PC-9 (cell line): ENCODE measurements around the gene MSH5. TPM values are rescaled to one million over a fixed set of nuclear protein-coding genes. Genes with fewer than 3 reads are reported as not detected.

Source experiments
- BruUV-seq: library from RNA; stranded (reverse); fragments of 400-500 nt; replicated peaks from 2 replicates; lab custom pipeline; 2021; lab: Mats Ljungman, UMichigan
- CTCF ChIA-PET: fragments of 300-600 bp; sonication (Branson Sonifier 250); formaldehyde crosslinking; loops from one replicate; lab custom pipeline; 2022; ENCODE audit warnings: antibody characterized with exemption; lab: Charles Lee
- POLR2A ChIA-PET: fragments of 300-600 bp; sonication (Branson Sonifier 250); formaldehyde crosslinking; loops from one replicate; lab custom pipeline; 2022; ENCODE audit warnings: antibody characterized with exemption; ENCODE audit not compliant: unreplicated experiment; lab: Charles Lee
- DNase-seq, 2 experiments: peaks; one replicate each; pipeline versions ENCODE4 v3.0.0 to v3.0.0-alpha.2; 2015 to 2022; ENCODE audit warnings: mixed read lengths in 1 of 2
- H2AFZ ChIP-seq: fragments of 200-600 bp; sonication (generic); 2 replicates; pipeline ENCODE4 v1.8.1; 2017; ENCODE audit warnings: antibody characterized with exemption
- H3F3A ChIP-seq: fragments of 200-600 bp; sonication (generic); 2 replicates; pipeline ENCODE4 v1.8.1; 2017; ENCODE audit warnings: antibody characterized with exemption, mild to moderate bottlenecking, low read depth; ENCODE audit not compliant: insufficient read depth
- H3K27ac ChIP-seq: fragments of 200-600 bp; sonication (generic); 2 replicates; pipeline ENCODE4 v1.6.1; 2016; ENCODE audit warnings: mixed run types
- H3K27me3 ChIP-seq: fragments of 200-600 bp; sonication (generic); 2 replicates; pipeline ENCODE4 v1.6.1; 2016; ENCODE audit warnings: low read depth, mixed run types; ENCODE audit not compliant: insufficient read depth
- H3K36me3 ChIP-seq: fragments of 200-600 bp; sonication (generic); 2 replicates; pipeline ENCODE4 v1.6.1; 2016; ENCODE audit warnings: low read depth, mixed run types
- H3K4me1 ChIP-seq: fragments of 200-600 bp; sonication (generic); replicated peaks from 2 replicates; pipeline ENCODE4 v1.6.1; 2016; ENCODE audit warnings: mixed run types; ENCODE audit not compliant: insufficient read depth
- H3K4me2 ChIP-seq: fragments of 200-600 bp; sonication (generic); 2 replicates; pipeline ENCODE4 v1.6.1; 2017; ENCODE audit warnings: mixed run types
- H3K4me3 ChIP-seq: fragments of 200-600 bp; sonication (generic); 2 replicates; pipeline ENCODE4 v1.6.1; 2016; ENCODE audit warnings: mixed run types
- H3K79me2 ChIP-seq: fragments of 200-600 bp; sonication (generic); 2 replicates; pipeline ENCODE4 v1.6.1; 2017; ENCODE audit warnings: low read depth, mixed run types
- H3K9me2 ChIP-seq: fragments of 200-600 bp; sonication (generic); 2 replicates; pipeline ENCODE4 v1.8.1; 2017; ENCODE audit warnings: mild to moderate bottlenecking; ENCODE audit not compliant: insufficient read depth
- H3K9me3 ChIP-seq: fragments of 200-600 bp; sonication (generic); 2 replicates; pipeline ENCODE4 v1.8.1; 2016; ENCODE audit warnings: low read depth; ENCODE audit not compliant: insufficient read depth
- H4K20me1 ChIP-seq: fragments of 200-600 bp; sonication (generic); 2 replicates; pipeline ENCODE4 v1.8.1; 2017; ENCODE audit not compliant: insufficient read depth
- CTCF ChIP-seq: fragments of 200-600 bp; sonication (generic); conservative IDR thresholded peaks from 2 replicates; pipeline ENCODE4 v1.6.1; 2017; ENCODE audit warnings: mixed run types, antibody characterized with exemption, mild to moderate bottlenecking, moderate library complexity
- EZH2 ChIP-seq: fragments of 200-600 bp; sonication (generic); IDR thresholded peaks from 2 replicates; pipeline ENCODE4 v1.8.0; 2017; ENCODE audit warnings: antibody characterized with exemption, low read depth
- intact Hi-C: fragments of 100-400 bp; cut with micrococcal nuclease; formaldehyde crosslinking; loops from one replicate; pipeline ENCODE4 v1.10.0; 2022; ENCODE audit not compliant: unreplicated experiment
- total RNA-seq: library from RNA; stranded (reverse); gene quantifications from 2 replicates; pipeline ENCODE4 v1.2.3, GENCODE V29; 2021

MSH5 gene
- total RNA-seq, 1 experiment from 2014 or later: 50.0 TPM

- Histone ChIP-seq H2AFZ (no peak within 1 kb of the TSS), H3K4me1 (peaks cover 29% of the 10 kb centered on the region), H3K27me3 (no peaks in the 10 kb centered on the region), H3K36me3 (no peaks in the 10 kb centered on the region), H3K9me2 (no peaks in the 10 kb centered on the region), H3K4me2 (no peak within 1 kb of the TSS), H3K9me3 (no peaks in the 10 kb centered on the region), H3F3A (peaks cover 34% of the 10 kb centered on the region; the same call in 1 of the 2 replicates), H3K79me2 (no peaks in the 10 kb centered on the region), H3K4me3 (no peak within 1 kb of the TSS), H3K27ac (no peak within 1 kb of the TSS), H4K20me1 (no peaks in the 10 kb centered on the region)
- TF ChIP-seq EZH2: no peak
- no peak for TF ChIP-seq CTCF
- BruUV-seq: no TSS peak
- POLR2A ChIA-PET: no interaction called here
- no peak for DNase-seq
- CTCF ChIA-PET: no interaction called here
- intact Hi-C loops: no loop called here
Observed at GRCh38 chr6:31723245-31723979, 16.4 kb upstream of the MSH5 start, which contains the start of gene MPIG6B. MPIG6B (plus strand) TSS chr6:31723373; CDS start chr6:31723384, 11 bp downstream.

GRCh38 chr6:31723980-31724691 is 15.7 kb upstream of the MSH5 start:
- Histone ChIP-seq H2AFZ (no peak overlapping the region), H3K27ac (no peak overlapping the region), H3K4me2 (no peak overlapping the region), H3K9me2 (no peaks in the 10 kb centered on the region), H3K9me3 (no peaks in the 10 kb centered on the region), H3K79me2 (no peaks in the 10 kb centered on the region), H3K4me1 (peaks cover 26% of the 10 kb centered on the region), H3K36me3 (no peaks in the 10 kb centered on the region), H3K27me3 (no peaks in the 10 kb centered on the region), H3F3A (peaks cover 34% of the 10 kb centered on the region; the same call in 1 of the 2 replicates), H3K4me3 (no peak overlapping the region), H4K20me1 (no peaks in the 10 kb centered on the region)
- no peak for TF ChIP-seq EZH2
- no peak for TF ChIP-seq CTCF
- ChIA-PET CTCF (no interaction called here), POLR2A (interaction anchor here (0.5 to 1.1 kb wide), 2 partner anchors 20 to 120 kb away, joined by 4 to 6 read pairs; no protein-coding TSS in a partner anchor)
- no TSS peak for BruUV-seq
- no peak for DNase-seq
- intact Hi-C loops: no loop called here

- ChIA-PET POLR2A (interaction anchor here (0.6 to 1.1 kb wide), 2 partner anchors 10 to 18 kb away, joined by 3 to 6 read pairs; partner anchors contain the start of gene CLIC1), CTCF (no interaction called here)
- H3K36me3 ChIP-seq: 0 out of 2 replicates have a peak, but pooled peaks cover 4% of the 10 kb centered on the region
- no TSS peak for BruUV-seq
- no peak overlapping the region for H3K4me3 ChIP-seq
- peaks cover 6% of the 10 kb centered on the region for H4K20me1 ChIP-seq
- no peaks in the 10 kb centered on the region for H3K9me3 ChIP-seq
- TF ChIP-seq EZH2: no peak
- no peak for TF ChIP-seq CTCF
- H3K79me2 ChIP-seq: no peaks in the 10 kb centered on the region
- H3K27ac ChIP-seq: no peak overlapping the region
- H3K4me1 ChIP-seq: peaks cover 10% of the 10 kb centered on the region
- no peak for DNase-seq
- H3K27me3 ChIP-seq: no peaks in the 10 kb centered on the region
- H2AFZ ChIP-seq: no peak overlapping the region
- intact Hi-C loops: no loop called here
- no peaks in the 10 kb centered on the region for H3K9me2 ChIP-seq
- no peak overlapping the region for H3K4me2 ChIP-seq
- peaks cover 31% of the 10 kb centered on the region for H3F3A ChIP-seq
Observed at GRCh38 chr6:31725502-31726350, 14.1 kb upstream of the MSH5 start.
